Ascending aorta (tissue), 2 donors: ENCODE data around the gene TAOK1. TPM values are rescaled to one million over a fixed set of nuclear protein-coding genes. Genes with fewer than 3 reads are reported as not detected.

Experiments used
- DNase-seq, 2 donors: peaks; one replicate each; pipeline ENCODE4 v3.0.0-alpha.2; 2019; ENCODE audit warnings: low spot score in 2 of 2
- H3K27ac ChIP-seq, 2 donors: fragments of 200-600 bp; sonication (generic); one replicate each; pipeline ENCODE4 v1.5.1; 2016 to 2017; ENCODE audit warnings: mild to moderate bottlenecking in 1 of 2
- H3K27me3 ChIP-seq: fragments of 200-600 bp; sonication (generic); one replicate; pipeline ENCODE4 v1.5.1; 2017
- H3K36me3 ChIP-seq, 2 donors: fragments of 200-600 bp; sonication (generic); one replicate each; pipeline ENCODE4 v1.5.1; 2016
- H3K4me1 ChIP-seq, 2 donors: fragments of 200-600 bp; sonication (generic); one replicate each; pipeline ENCODE4 v1.5.1; 2016 to 2017; ENCODE audit warnings: mild to moderate bottlenecking in 1 of 2
- H3K4me3 ChIP-seq, 2 donors: fragments of 200-600 bp; sonication (generic); one replicate each; pipeline ENCODE4 v1.5.1; 2016 to 2017; ENCODE audit warnings: mild to moderate bottlenecking in 1 of 2
- H3K9me3 ChIP-seq, 2 donors: fragments of 200-600 bp; sonication (generic); one replicate each; pipeline ENCODE4 v1.5.1; 2016
- CTCF ChIP-seq, 3 experiments: fragments of 200-600 bp in 2 of 3; fragments of 450-650 bp in 1 of 3; sonication (generic) in 2 of 3; IDR thresholded peaks; one replicate each; pipeline ENCODE4 v1.5.1; 2016 to 2019; ENCODE audit warnings: antibody characterized with exemption in 3 of 3, mild to moderate bottlenecking in 1 of 3, moderate library complexity in 1 of 3
- intact Hi-C: fragments of 100-400 bp; cut with DNase I; formaldehyde crosslinking; loops from one replicate; pipeline ENCODE4 v1.15.1; 2023
- total RNA-seq: library from RNA; depleted of rRNA; stranded (reverse); fragments of >200 nt; gene quantifications from one replicate; pipeline ENCODE4 v1.1.0, GENCODE V29; 2016

TAOK1 gene
- total RNA-seq, 1 donor from 2014 or later = 20.8 TPM

- intact Hi-C loops = no loop called here
Measured at GRCh38 chr17:29430275-29430674, 40.1 kb downstream of the TAOK1 start.

GRCh38 chr17:29433541-29433940 lies 43.4 kb downstream of the TAOK1 start:
- no peak overlapping the region for H3K27ac ChIP-seq
- H3K4me1 ChIP-seq = no peaks in the 10 kb centered on the region
- H3K36me3 ChIP-seq = no peaks in the 10 kb centered on the region
- no peaks in the 10 kb centered on the region for H3K27me3 ChIP-seq
- DNase-seq = no peak
- no peak for TF ChIP-seq CTCF (IDR thresholded peaks at IDR 0.05)
- no peaks in the 10 kb centered on the region for H3K9me3 ChIP-seq
- intact Hi-C loops = no loop called here
- H3K4me3 ChIP-seq = no peak overlapping the region

More at GRCh38 chr17:29430275-29430674, 40.1 kb downstream of the TAOK1 start:
- Histone ChIP-seq H3K27ac (no peak overlapping the region), H3K4me3 (no peak overlapping the region), H3K27me3 (no peaks in the 10 kb centered on the region), H3K36me3 (no peaks in the 10 kb centered on the region), H3K9me3 (no peaks in the 10 kb centered on the region), H3K4me1 (no peaks in the 10 kb centered on the region)
- no peak for TF ChIP-seq CTCF (IDR thresholded peaks at IDR 0.05)
- DNase-seq = no peak

GRCh38 chr17:29434550-29434949 lies 44.4 kb downstream of the TAOK1 start:
- H3K27ac ChIP-seq = no peak overlapping the region
- no peak for TF ChIP-seq CTCF (IDR thresholded peaks at IDR 0.05)
- H3K4me3 ChIP-seq = no peak overlapping the region
- H3K4me1 ChIP-seq = no peaks in the 10 kb centered on the region
- H3K27me3 ChIP-seq = no peaks in the 10 kb centered on the region
- H3K9me3 ChIP-seq = no peaks in the 10 kb centered on the region
- DNase-seq = no peak
- no peaks in the 10 kb centered on the region for H3K36me3 ChIP-seq
- intact Hi-C loops = no loop called here

GRCh38 chr17:29442451-29442850 lies 52.3 kb downstream of the TAOK1 start:
- Histone ChIP-seq H3K36me3 (no peaks in the 10 kb centered on the region), H3K27me3 (no peaks in the 10 kb centered on the region), H3K4me1 (peaks cover 0 to 9% of the 10 kb centered on the region in 2 donors), H3K4me3 (no peak overlapping the region), H3K27ac (no peak overlapping the region), H3K9me3 (no peaks in the 10 kb centered on the region)
- no peak for TF ChIP-seq CTCF (IDR thresholded peaks at IDR 0.05)
- no peak for DNase-seq
- intact Hi-C loops = no loop called here

GRCh38 chr17:29443041-29443739 lies 53.0 kb downstream of the TAOK1 start:
- Histone ChIP-seq H3K4me3 (no peak overlapping the region), H3K36me3 (no peaks in the 10 kb centered on the region), H3K27ac (no peak overlapping the region), H3K9me3 (no peaks in the 10 kb centered on the region), H3K27me3 (no peaks in the 10 kb centered on the region), H3K4me1 (peaks cover 0 to 9% of the 10 kb centered on the region in 2 donors)
- intact Hi-C loops = no loop called here
- no peak for DNase-seq
- TF ChIP-seq CTCF (IDR thresholded peaks at IDR 0.05) = no peak
